Tibial nerve (tissue), 4 donors: ENCODE measurements around the gene CCDC14. TPM values are rescaled to one million over a fixed set of nuclear protein-coding genes. Genes with fewer than 3 reads are reported as not detected.

Source experiments
- DNase-seq, 2 donors: peaks; one replicate each; pipeline ENCODE4 v3.0.0-alpha.2; 2019; ENCODE audit warnings: low spot score in 2 of 2
- H3K27ac ChIP-seq, 4 donors: fragments of 200-600 bp; sonication (generic) in 3 of 4; one replicate each; pipeline ENCODE4 v1.5.1; 2017 to 2019; ENCODE audit warnings: mild to moderate bottlenecking in 1 of 4
- H3K27me3 ChIP-seq, 2 donors: fragments of 200-600 bp; sonication (generic) in 1 of 2; one replicate each; pipeline versions ENCODE4 v1.5.1 to v1.6.0; 2017 to 2019
- H3K36me3 ChIP-seq, 3 donors: fragments of 200-600 bp; sonication (generic); one replicate each; pipeline ENCODE4 v1.5.1; 2018 to 2019
- H3K4me1 ChIP-seq, 4 donors: fragments of 200-600 bp; sonication (generic) in 3 of 4; one replicate each; pipeline ENCODE4 v1.5.1; 2017 to 2019
- H3K4me3 ChIP-seq, 4 donors: fragments of 200-600 bp; sonication (generic) in 3 of 4; one replicate each; pipeline ENCODE4 v1.5.1; 2017 to 2019; ENCODE audit warnings: mild to moderate bottlenecking in 1 of 4, moderate library complexity in 1 of 4
- H3K9me3 ChIP-seq, 4 donors: fragments of 200-600 bp; sonication (generic) in 3 of 4; one replicate each; pipeline ENCODE4 v1.5.1; 2017 to 2019
- CTCF ChIP-seq, 5 experiments: fragments of 200-600 bp in 3 of 5; fragments of 450-650 bp in 2 of 5; sonication (generic) in 3 of 5; IDR thresholded peaks; one replicate each; pipeline ENCODE4 v1.5.1; 2016 to 2019; ENCODE audit warnings: antibody characterized with exemption in 5 of 5, mild to moderate bottlenecking in 3 of 5, moderate library complexity in 2 of 5
- EP300 ChIP-seq, 2 donors: sonication (generic); formaldehyde crosslinking; IDR thresholded peaks; one replicate each; pipeline ENCODE4 v1.6.1; 2017; ENCODE audit warnings: antibody characterized with exemption in 2 of 2, mild to moderate bottlenecking in 1 of 2
- POLR2A ChIP-seq, 2 donors: fragments of 450-650 bp; IDR thresholded peaks; one replicate each; pipeline ENCODE4 v1.6.1; 2017; ENCODE audit warnings: antibody characterized with exemption in 2 of 2, mild to moderate bottlenecking in 2 of 2, moderate library complexity in 2 of 2
- WGBS, 2 donors: methylation state at CpG; one replicate each; pipeline ENCODE4 v1.1.5; 2018; 5-methylcytosine and 5-hydroxymethylcytosine counted together
- total RNA-seq, 4 donors: library from RNA; depleted of rRNA; stranded (reverse); fragments of >200 nt; gene quantifications; one replicate each; pipeline ENCODE4 v1.1.0, GENCODE V29; 2016

Gene CCDC14
- total RNA-seq, 4 donors from 2014 or later, result 31.5 to 41.8 (median 39.9) TPM

- 6 to 20% methylated on average over 5 to 28 of the region's 70 CpGs for WGBS, 2 donors
- H3K9me3 ChIP-seq, result no peaks in the 10 kb centered on the region
- H3K27ac ChIP-seq, result no peak within 1 kb of the TSS
- peaks cover 0 to 12% of the 10 kb centered on the region in 2 donors for H3K27me3 ChIP-seq
- peak within 1 kb of the TSS; percentile 22 to 48 (median 33) for H3K4me3 ChIP-seq
- TF ChIP-seq POLR2A (IDR thresholded peaks at IDR 0.05), result no peak
- TF ChIP-seq EP300 (IDR thresholded peaks at IDR 0.05), result no peak
- no peak for TF ChIP-seq CTCF (IDR thresholded peaks at IDR 0.05)
- DNase-seq, result peak in 1 of 2 donors; percentile 16
- H3K36me3 ChIP-seq, result no peaks in the 10 kb centered on the region
- H3K4me1 ChIP-seq, result peaks cover 0 to 12% (median 3%) of the 10 kb centered on the region in 4 donors
Measured at GRCh38 chr3:123884203-123884831, 76.7 kb downstream of the CCDC14 start, which contains the start of gene MYLK. TSS of gene MYLK (minus strand) at chr3:123884332. CDS start at chr3:123793841, 90,491 bp downstream.

GRCh38 chr3:123883701-123884202 lies 77.3 kb downstream of the CCDC14 start:
- peaks cover 0 to 12% (median 3%) of the 10 kb centered on the region in 4 donors for H3K4me1 ChIP-seq
- no peak overlapping the region for H3K27ac ChIP-seq
- H3K27me3 ChIP-seq, result peaks cover 0 to 12% of the 10 kb centered on the region in 2 donors
- no peak for TF ChIP-seq CTCF (IDR thresholded peaks at IDR 0.05)
- TF ChIP-seq POLR2A (IDR thresholded peaks at IDR 0.05), result no peak
- TF ChIP-seq EP300 (IDR thresholded peaks at IDR 0.05), result no peak
- H3K36me3 ChIP-seq, result no peaks in the 10 kb centered on the region
- DNase-seq, result no peak
- no peaks in the 10 kb centered on the region for H3K9me3 ChIP-seq
- WGBS, 2 donors, result 17 to 18% methylated on average over 9 to 18 of the region's 29 CpGs
- H3K4me3 ChIP-seq, result peak overlapping the region in 3 of 4 donors; percentile 26 to 48 (median 40)

GRCh38 chr3:123883111-123883510 lies 77.9 kb downstream of the CCDC14 start:
- WGBS, 2 donors, result 66 to 68% methylated on average over 4 of the region's 4 CpGs
- peaks cover 0 to 12% (median 3%) of the 10 kb centered on the region in 4 donors for H3K4me1 ChIP-seq
- TF ChIP-seq EP300 (IDR thresholded peaks at IDR 0.05), result no peak
- no peaks in the 10 kb centered on the region for H3K36me3 ChIP-seq
- H3K27me3 ChIP-seq, result peaks cover 0 to 12% of the 10 kb centered on the region in 2 donors
- no peak overlapping the region for H3K27ac ChIP-seq
- no peak overlapping the region for H3K4me3 ChIP-seq
- no peaks in the 10 kb centered on the region for H3K9me3 ChIP-seq
- DNase-seq, result no peak

GRCh38 chr3:123881771-123882170 lies 79.3 kb downstream of the CCDC14 start:
- Histone ChIP-seq H3K9me3 (no peaks in the 10 kb centered on the region), H3K4me3 (no peak overlapping the region)

GRCh38 chr3:123880998-123881561 lies 79.9 kb downstream of the CCDC14 start:
- Histone ChIP-seq H3K4me3 (no peak overlapping the region), H3K27me3 (peaks cover 0 to 12% of the 10 kb centered on the region in 2 donors), H3K9me3 (no peaks in the 10 kb centered on the region), H3K27ac (no peak overlapping the region), H3K4me1 (peaks cover 0 to 12% (median 3%) of the 10 kb centered on the region in 4 donors), H3K36me3 (no peaks in the 10 kb centered on the region)
- 72 to 82% methylated on average over 6 of the region's 6 CpGs for WGBS, 2 donors
- TF ChIP-seq EP300 (IDR thresholded peaks at IDR 0.05) (no peak), POLR2A (IDR thresholded peaks at IDR 0.05) (no peak), CTCF (IDR thresholded peaks at IDR 0.05) (no peak)
- DNase-seq, result no peak

More at GRCh38 chr3:123881771-123882170, 79.3 kb downstream of the CCDC14 start:
- H3K27ac ChIP-seq, result no peak overlapping the region
- peaks cover 0 to 12% (median 3%) of the 10 kb centered on the region in 4 donors for H3K4me1 ChIP-seq
- peaks cover 0 to 12% of the 10 kb centered on the region in 2 donors for H3K27me3 ChIP-seq
- DNase-seq, result no peak
- H3K36me3 ChIP-seq, result no peaks in the 10 kb centered on the region
- TF ChIP-seq EP300 (IDR thresholded peaks at IDR 0.05) (no peak), CTCF (IDR thresholded peaks at IDR 0.05) (no peak), POLR2A (IDR thresholded peaks at IDR 0.05) (no peak)
- 91 to 100% methylated on average over 2 of the region's 2 CpGs for WGBS, 2 donors
